PFSK-1 (cell line): Measurements from ENCODE around the gene SMARCA4.

Source experiments
- POLR2AphosphoS5 ChIP-seq: IDR thresholded peaks from 2 replicates; pipeline ENCODE4 v1.6.1; 2012; ENCODE audit warnings: low read depth, mild to moderate bottlenecking, control low read depth, low read length, moderate library complexity
- REST ChIP-seq, 2 experiments: IDR thresholded peaks; 2 replicates each; pipeline versions ENCODE4 v1.6.1 to v1.8.0; 2011 to 2012; ENCODE audit warnings: low read depth in 2 of 2, low read length in 2 of 2, control low read depth in 1 of 2, inconsistent platforms in 1 of 2, mild to moderate bottlenecking in 1 of 2, moderate library complexity in 1 of 2; ENCODE audit not compliant: insufficient read depth in 1 of 2
- SIN3A ChIP-seq: IDR thresholded peaks from 2 replicates; pipeline ENCODE4 v1.6.1; 2012; ENCODE audit warnings: mild to moderate bottlenecking, low read length, moderate library complexity, borderline replicate concordance; ENCODE audit not compliant: insufficient read depth
- TAF1 ChIP-seq: IDR thresholded peaks from 2 replicates; pipeline ENCODE4 v1.6.1; 2012; ENCODE audit warnings: low read length, control low read depth, borderline replicate concordance; ENCODE audit not compliant: insufficient read depth

- TF ChIP-seq REST (IDR thresholded peaks at IDR 0.05; ENCODE audit: insufficient read depth in 1 of 2, low read depth in 2 of 2, low read length in 2 of 2) (no peak), POLR2AphosphoS5 (no peak), TAF1 (no peak), SIN3A (no peak)
Observed at GRCh38 chr19:11013771-11014170, 52.9 kb downstream of the SMARCA4 start.
